GM19193 (cell line): ENCODE data around the gene BABAM2.

Source experiments
- POLR2A ChIP-seq: IDR thresholded peaks from 4 replicates; pipeline ENCODE4 v1.6.1; 2011; ENCODE audit not compliant: insufficient read depth, insufficient read length; ENCODE audit errors: extremely low read depth

Gene BABAM2

DNA sequence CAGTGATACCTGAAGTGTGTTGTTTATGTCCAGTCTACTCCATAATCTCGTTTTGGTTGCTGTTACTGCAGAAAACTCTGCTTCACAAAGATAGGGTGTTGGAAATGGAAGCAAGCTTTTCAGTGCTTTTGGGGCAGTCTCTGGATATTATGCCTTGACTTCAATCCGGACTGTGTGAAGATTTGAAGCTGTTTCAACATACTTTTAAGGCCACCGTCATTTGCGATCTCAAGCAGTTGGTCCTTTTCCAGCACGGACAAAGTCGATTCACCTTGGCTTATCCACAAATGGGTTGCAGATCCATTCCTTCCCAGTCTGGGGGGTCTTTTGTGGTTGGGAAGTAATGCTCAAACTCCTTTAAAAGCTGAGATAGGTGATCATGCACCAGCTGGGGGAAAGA lies 20.8 kb upstream of the BABAM2 start:
- TF ChIP-seq POLR2A: no peak

DNA sequence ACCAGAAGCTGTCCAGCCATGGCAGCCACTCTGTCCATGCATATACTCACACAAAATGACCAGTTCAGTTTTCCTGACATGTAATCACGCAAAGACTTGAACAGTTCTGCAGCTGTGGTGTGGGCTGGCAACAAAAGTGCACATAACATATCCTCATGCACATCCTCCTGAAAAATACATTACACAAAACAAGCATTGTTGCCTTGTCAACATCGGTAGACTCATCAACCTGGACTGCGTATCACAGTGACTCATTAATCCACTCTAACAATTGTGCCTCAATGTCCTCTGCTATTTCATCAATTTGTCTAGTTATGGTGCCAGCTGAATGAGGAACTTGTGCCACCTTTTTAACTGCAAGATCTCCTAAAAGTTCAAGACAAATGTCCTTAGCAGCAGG lies 19.8 kb upstream of the BABAM2 start:
- TF ChIP-seq POLR2A: no peak

DNA sequence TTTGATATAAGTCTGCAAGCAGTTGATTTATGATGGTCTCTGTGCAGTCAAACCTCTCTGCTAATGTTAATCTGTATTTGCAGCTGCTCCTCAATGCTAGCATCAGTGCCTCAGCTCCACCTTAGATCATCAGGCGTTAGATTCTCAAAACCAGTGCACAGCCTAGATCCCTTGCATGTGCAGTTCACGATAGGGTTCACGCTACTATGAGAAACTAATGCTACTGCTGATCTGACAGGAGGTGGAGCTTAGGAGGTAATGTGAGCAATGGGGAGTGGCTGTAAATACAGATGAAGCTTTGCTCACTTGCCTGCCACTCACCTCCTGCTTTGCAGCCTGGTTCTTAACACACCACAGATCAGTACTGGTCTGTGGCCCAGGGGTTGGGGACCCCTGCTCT lies 18.7 kb upstream of the BABAM2 start:
- TF ChIP-seq POLR2A: no peak

DNA sequence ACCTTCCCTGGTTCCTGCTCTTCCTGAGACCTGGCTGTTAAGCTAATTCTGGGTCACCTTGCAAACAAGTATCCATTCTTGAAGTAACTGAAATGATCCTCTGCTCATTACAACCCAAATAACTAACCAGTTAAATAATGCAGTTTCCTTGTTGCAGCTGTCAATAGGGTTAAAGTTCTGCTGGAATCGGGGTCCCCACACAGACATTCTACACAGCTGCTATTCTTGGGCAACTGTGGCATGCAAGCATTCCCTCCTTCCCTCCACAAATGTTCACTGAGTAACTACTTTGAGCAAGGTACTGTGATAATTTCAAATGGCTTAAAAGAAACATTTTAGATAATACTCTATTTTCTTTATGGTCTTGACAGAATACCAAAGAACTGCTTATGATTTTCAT lies 17.4 kb upstream of the BABAM2 start:
- no peak for TF ChIP-seq POLR2A

DNA sequence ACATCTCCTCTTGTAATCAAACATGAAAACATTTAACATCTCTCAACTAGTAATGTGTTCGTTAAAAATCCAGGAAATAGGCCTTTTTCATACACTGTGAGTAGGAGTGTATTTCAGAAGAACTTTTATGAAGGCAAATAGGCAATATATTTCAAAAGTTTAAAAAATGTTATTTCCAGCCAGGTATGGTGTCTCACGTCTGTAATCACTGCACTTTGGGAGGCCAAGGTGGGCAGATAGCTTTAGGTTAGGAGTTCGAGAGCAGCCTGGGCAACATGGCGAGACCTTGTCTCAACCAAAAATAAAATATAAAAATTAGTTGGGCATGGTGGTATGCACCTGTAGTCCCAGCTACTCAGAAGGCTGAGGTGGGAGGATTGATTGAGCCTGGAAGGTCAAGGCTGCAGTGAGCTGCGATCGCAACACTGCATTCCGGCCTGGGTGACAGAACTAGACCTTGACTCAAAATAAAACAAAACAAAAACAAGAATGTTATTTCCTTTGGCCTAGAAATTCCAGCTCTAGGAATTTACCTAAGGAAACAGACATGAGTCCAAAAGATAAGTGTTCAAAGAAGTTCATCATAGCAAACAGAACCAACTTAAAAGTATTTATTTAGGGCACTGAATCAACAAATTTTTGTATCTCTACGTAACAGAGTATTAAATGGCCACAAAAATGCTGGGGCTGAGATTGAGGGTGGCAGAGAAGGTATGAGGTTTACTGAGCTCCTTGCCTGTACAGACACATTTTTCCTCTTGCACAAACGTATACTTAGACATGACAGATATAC lies 15.2 kb upstream of the BABAM2 start:
- no peak for TF ChIP-seq POLR2A

DNA sequence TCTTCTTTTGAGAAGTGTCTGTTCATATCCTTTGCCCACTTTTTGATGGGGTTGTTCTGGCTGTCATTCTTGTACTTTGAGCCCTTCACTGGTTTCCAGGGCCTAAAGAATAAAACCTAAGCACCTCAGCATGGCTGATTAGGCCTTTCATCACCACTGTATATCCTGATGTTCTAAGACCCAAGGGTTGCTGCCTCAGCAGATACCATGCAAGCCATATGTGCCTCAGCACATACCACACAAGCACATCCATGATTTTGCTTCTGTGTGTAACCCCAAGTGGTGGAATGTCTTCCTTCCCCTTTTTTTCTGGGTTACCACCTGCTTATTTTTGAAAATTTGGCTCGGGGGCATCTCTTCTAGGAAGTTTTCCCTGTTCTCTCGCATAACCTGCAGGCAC lies 11.7 kb upstream of the BABAM2 start:
- no peak for TF ChIP-seq POLR2A

DNA sequence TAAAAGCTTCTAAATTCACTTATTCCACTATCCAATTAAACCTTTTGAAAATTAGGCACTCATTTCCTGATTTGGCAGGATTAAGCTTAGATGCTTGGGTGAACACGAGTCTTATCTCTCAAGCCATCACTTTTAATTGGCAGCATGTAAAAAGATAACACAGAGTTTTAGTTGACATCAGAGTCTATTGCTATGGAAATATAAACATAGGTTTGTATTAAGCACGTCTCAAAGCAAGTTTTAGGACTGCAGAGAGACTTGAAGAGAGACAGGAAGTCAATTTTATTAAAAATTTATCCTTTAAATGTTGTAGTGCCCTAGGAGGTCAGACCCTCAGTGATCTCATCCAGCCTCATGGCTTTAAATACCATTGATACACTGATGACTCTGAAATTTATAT lies 5.9 kb upstream of the BABAM2 start:
- no peak for TF ChIP-seq POLR2A

DNA sequence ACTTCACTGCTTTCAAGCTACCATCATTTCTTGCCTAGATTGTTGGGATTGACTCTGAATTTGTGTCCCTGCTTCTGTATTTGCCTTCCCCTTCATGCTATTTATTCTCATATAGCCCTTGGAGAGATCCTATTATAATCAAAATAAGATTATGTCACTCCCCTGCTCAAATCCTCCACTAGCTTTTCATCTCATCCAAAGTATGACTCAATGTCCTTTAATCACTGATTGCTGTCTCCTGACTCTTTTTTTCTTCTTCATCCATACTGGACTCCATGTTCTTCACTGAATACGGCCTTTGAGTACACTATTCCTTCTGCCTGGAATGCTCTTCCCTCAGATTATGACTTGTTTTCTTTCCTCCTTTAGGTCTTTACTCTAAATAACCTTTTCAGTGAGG lies 5.3 kb upstream of the BABAM2 start:
- TF ChIP-seq POLR2A: no peak

DNA sequence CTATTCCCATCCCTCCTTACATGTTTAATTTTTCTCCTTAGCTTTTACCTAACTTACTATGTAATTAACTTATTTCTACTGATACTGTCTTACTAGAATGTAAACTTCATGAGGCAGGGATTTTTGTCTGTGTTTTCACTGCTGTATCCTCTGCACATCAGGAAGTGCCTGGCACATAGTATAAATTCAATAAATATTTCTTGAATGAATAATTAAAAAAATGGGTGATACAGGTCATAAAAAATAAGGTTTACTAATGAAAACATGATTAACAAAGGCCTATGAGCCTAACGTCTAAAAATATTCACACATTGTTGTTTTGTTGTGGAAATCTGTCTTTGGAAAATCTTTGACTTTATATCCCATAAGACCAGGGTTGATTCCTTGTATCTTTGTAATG lies 4.9 kb upstream of the BABAM2 start:
- no peak for TF ChIP-seq POLR2A

DNA sequence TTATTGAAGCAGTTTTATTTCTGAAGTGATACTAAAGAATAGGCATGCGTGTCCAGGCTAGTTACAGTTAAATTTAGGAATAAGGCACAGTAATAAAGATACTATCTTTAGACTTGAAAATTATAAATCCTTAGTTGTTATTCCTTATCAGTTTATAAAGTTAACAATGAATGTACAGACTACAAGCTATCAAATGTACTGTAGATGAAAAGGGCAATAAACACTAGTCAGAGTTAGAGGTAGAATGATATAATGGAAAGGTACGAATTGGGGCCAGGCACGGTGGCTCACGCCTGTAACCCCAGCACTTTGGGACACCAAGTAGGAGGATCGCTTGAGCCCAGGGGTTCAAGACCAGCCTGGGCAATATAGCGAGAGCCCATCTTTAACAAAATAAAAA lies 4.2 kb upstream of the BABAM2 start:
- no peak for TF ChIP-seq POLR2A

DNA sequence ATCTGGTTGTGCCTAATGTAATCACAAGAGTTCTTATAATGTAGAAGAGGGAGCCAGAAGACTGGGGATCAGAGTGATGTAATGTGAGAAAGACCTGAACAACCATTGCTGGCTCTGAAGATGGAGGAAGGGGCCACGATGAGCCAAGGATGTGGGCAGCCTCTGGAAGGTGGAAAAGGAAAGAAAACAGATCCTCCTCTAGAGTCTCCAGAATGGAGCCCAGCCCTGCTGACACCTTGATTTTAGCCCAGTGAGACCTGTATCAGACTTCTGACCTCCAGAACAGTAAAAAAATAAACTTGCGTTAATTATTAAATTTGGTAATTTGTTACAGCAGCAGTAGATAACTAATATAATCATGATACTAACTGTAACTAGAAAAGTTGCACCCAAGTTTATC lies 3.4 kb upstream of the BABAM2 start:
- TF ChIP-seq POLR2A: no peak

DNA sequence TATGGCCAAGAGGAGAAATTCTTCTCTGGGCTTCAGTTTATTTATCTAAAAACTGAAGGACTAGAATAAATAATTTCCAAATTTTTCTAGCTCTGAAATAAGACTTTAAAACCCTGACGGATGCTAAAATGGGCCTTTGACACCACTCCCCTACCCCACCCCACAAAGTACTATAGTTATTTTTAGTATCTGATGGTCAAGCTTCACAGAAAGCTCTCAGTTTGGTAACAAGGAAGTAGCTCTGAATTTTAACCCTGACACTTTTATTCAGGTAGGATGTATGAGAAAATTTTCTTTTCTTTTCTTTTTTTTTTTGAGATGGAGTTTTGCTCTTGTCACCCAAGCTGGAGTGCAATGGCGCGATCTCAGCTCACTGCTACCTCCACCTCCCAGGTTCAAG lies 2.7 kb upstream of the BABAM2 start:
- TF ChIP-seq POLR2A: no peak

DNA sequence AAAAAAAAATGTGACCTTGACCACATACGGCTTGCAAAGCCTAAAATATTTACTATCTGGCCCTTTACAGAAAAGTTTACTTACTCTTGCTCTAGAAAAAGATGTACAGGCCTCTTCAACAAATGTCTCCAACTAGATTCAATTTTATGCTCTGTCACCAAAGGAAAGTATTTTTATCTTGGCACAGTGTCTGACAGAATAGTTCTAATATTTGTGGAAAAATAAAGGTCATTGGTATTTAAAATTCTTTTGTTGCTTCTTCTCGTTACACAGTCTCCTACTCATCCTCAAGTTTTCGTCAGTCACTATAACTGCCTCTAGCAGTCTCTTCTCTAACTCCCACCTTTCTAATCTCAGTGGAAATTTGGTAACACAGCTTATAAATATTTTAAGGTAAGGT lies 1.7 kb upstream of the BABAM2 start:
- TF ChIP-seq POLR2A: no peak

DNA sequence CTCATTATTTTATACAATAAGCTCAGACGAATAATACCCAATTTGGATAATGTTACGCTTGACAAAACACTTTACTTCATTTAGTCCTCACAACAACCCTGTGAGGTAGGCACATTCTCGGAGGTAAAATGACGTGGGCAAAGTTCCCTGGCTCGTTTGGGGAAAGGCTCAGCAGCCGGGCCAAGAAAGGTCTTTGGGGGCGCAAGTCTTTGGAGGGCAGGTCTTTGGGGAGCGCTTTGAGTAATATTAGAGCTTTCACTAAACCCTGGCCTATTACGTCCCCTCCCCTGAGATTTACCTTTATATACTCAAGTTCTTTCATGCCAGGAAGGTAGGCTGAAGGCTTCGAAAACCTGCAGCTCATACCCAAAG lies 769 bp upstream of the BABAM2 start:
- TF ChIP-seq POLR2A: no peak

DNA sequence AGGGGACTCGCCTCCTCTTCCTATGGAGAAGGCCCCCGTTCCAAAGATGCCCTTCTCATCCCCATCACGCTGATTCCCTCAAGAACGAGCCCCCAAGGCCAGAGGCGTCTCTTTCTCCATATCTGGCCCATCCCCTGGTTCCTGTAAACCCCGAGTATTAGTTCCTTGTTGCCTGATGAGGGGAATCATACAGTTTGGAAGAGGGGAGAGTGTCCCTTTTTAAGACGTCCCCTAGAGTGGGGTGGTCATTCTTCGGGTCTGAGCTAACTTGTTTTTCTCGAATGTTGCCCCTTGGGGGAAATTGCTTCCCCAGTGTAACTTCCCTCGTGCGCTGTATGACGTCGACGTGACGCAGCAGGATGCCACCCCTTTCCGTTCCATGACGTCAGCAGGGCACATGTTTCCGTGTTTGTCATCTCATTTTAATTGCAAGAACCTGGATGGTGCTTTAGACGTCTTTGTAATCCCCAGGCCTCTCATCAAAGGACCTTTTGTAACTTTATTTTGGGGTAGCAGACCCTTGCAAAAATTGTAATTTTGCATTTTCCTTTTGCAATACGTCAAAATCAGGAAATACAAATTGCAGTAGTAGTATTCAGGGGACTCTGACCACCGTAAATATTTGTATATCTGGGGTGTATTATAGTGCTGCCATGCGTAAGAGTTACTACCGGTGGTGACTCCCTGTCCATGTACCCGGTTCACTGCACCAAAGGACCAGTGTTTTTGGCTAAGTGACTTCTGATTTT lies 569 bp downstream of the BABAM2 start:
- TF ChIP-seq POLR2A: no peak

DNA sequence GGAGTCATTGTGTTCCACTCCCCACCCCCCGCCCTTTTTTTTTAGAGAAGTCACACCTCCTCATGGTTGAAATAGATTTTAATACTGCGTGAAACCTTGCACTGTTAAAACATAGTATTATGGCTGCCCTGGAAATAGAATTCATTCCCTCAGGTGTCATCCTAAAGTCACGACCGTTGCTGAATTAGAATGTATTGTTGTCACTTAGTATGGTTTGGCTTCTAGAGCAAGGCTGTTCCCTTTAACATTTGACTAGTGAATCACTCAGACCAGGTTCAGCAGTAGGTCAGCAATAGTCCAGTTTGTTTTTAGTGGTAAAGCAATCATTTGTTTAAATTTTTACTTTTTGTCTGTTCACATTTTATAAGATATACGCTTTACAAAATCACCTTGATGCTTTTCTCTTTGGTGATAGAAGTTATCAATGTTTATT lies 1.2 kb downstream of the BABAM2 start:
- TF ChIP-seq POLR2A: no peak
